SH-SY5Y (cell line): ENCODE data around the gene ARID5A.

ENCODE experiments used
- GATA2 ChIP-seq: IDR thresholded peaks from 2 replicates; pipeline ENCODE4 v1.6.1; 2011; ENCODE audit warnings: mild to moderate bottlenecking, low read depth, low read length
- GATA3 ChIP-seq: IDR thresholded peaks from 2 replicates; pipeline ENCODE4 v1.6.1; 2011; ENCODE audit warnings: low read depth, mild to moderate bottlenecking, low read length, moderate library complexity

ARID5A gene

GRCh38 chr2:96505231-96505889 is 31.2 kb upstream of the ARID5A start, which contains the start of gene NEURL3:
Gene NEURL3, minus strand, starts transcription at chr2:96505357. Its CDS starts 71 bp downstream, at chr2:96505286.
- no peak for TF ChIP-seq GATA3
- TF ChIP-seq GATA2: no peak

- TF ChIP-seq GATA3 (no peak), GATA2 (no peak)
Measured at GRCh38 chr2:96506016-96506906, 30.3 kb upstream of the ARID5A start.

- TF ChIP-seq GATA3 (no peak), GATA2 (no peak)
Measured at GRCh38 chr2:96506907-96507240, 29.7 kb upstream of the ARID5A start.

GRCh38 chr2:96507957-96508520 is 28.5 kb upstream of the ARID5A start:
- TF ChIP-seq GATA2 (no peak), GATA3 (no peak)

- TF ChIP-seq GATA2 (no peak), GATA3 (no peak)
Measured at GRCh38 chr2:96508521-96509113, 27.9 kb upstream of the ARID5A start.

GRCh38 chr2:96509114-96509846 is 27.3 kb upstream of the ARID5A start:
- TF ChIP-seq GATA2: no peak
- no peak for TF ChIP-seq GATA3

GRCh38 chr2:96509847-96510230 is 26.7 kb upstream of the ARID5A start:
- TF ChIP-seq GATA2 (no peak), GATA3 (no peak)

- TF ChIP-seq GATA2 (no peak), GATA3 (no peak)
Measured at GRCh38 chr2:96510931-96511595, 25.5 kb upstream of the ARID5A start.

- TF ChIP-seq GATA3 (no peak), GATA2 (no peak)
Measured at GRCh38 chr2:96511851-96512250, 24.7 kb upstream of the ARID5A start.

GRCh38 chr2:96512341-96512740 is 24.2 kb upstream of the ARID5A start:
- TF ChIP-seq GATA2 (no peak), GATA3 (no peak)

- TF ChIP-seq GATA3: no peak
- no peak for TF ChIP-seq GATA2
Measured at GRCh38 chr2:96514521-96514920, 22.0 kb upstream of the ARID5A start.

- TF ChIP-seq GATA2 (no peak), GATA3 (no peak)
Measured at GRCh38 chr2:96517079-96517478, 19.5 kb upstream of the ARID5A start.

- no peak for TF ChIP-seq GATA3
- no peak for TF ChIP-seq GATA2
Measured at GRCh38 chr2:96520231-96520630, 16.3 kb upstream of the ARID5A start.
